Measurements from ENCODE around the gene MACROH2A1.
A peak's percentile ranks its signal among the peaks of the same experiment; 100 is the strongest.

Gene MACROH2A1

DNA sequence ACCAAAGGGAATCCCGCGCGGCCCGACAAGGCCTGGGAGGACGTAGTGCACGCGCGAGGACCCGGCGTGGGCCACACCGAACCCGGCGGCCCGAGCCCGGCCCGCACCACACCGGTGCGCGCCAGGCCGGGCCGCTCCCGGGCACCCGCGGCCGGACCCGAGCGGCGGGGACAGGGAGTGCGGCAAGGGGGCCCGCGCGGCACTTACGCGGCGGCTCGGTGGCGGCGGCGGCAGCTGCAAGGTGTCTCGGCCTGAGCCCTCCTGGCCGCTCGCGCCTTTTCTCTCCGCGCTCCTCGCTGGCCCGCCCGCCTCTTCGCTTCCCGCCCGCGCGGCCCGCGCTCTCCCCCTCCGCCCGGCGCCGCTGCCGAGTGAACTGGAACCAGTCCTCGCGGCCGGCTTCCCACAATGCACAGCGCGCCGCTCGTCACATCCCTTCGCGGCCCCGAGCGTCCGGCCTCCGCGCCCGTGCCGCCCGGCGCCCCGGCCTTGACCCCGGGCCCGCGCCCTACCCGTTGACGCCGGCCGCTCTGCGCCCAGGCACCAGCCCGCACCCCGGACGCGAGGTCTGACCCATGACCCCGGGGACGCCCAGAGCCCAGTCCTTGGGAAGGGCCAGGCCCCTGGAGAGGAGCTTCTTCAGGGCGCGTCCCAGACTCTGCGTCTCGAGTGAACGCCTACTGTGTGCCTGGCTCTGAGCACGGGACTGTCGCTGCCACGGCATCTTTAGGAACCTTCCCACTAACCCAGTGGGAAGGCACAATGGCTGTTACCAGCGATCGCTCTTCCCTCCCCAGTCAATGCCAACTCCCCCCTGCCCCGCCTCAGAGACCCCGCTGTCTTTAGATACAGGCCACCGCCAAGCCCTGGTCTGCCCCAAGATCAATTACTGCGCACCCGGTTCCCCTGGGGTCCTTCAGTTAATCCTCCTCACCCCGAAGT lies at the start of gene MACROH2A1:
Gene MACROH2A1, minus strand, starts transcription at position 377 of the 939 bp plus-strand sequence. CDS start 10,138 bp downstream, outside the sequence.
- H3K27ac Mint-ChIP-seq = peak within 1 kb of the TSS; percentile 96 to 99 (median 99)
- peaks cover 43% of the 10 kb centered on the region for H3K4me1 Mint-ChIP-seq
- H3K36me3 Mint-ChIP-seq (ENCODE audit: low read depth) = no peaks in the 10 kb centered on the region
- TF ChIP-seq, protein P1, sequence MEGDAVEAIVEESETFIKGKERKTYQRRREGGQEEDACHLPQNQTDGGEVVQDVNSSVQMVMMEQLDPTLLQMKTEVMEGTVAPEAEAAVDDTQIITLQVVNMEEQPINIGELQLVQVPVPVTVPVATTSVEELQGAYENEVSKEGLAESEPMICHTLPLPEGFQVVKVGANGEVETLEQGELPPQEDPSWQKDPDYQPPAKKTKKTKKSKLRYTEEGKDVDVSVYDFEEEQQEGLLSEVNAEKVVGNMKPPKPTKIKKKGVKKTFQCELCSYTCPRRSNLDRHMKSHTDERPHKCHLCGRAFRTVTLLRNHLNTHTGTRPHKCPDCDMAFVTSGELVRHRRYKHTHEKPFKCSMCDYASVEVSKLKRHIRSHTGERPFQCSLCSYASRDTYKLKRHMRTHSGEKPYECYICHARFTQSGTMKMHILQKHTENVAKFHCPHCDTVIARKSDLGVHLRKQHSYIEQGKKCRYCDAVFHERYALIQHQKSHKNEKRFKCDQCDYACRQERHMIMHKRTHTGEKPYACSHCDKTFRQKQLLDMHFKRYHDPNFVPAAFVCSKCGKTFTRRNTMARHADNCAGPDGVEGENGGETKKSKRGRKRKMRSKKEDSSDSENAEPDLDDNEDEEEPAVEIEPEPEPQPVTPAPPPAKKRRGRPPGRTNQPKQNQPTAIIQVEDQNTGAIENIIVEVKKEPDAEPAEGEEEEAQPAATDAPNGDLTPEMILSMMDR (IDR thresholded peaks at IDR 0.05; ENCODE audit: unreplicated experiment in 3 of 3) = no peak
- no peaks in the 10 kb centered on the region for H3K9me3 Mint-ChIP-seq
- peak within 1 kb of the TSS; percentile 96 to 99 (median 97) for H3K4me3 Mint-ChIP-seq
- peaks cover 12% of the 10 kb centered on the region for H3K27me3 Mint-ChIP-seq (ENCODE audit: low read depth)

- H3K36me3 Mint-ChIP-seq (ENCODE audit: low read depth) = no peaks in the 10 kb centered on the region
- H3K27me3 Mint-ChIP-seq (ENCODE audit: low read depth) = peaks cover 26% of the 10 kb centered on the region
- H3K4me1 Mint-ChIP-seq = peaks cover 33% of the 10 kb centered on the region
- TF ChIP-seq, protein P1 (IDR thresholded peaks at IDR 0.05; ENCODE audit: unreplicated experiment in 3 of 3) = no peak
- H3K4me3 Mint-ChIP-seq = no peak overlapping the region
- peak overlapping the region in 1 of 3 experiments; percentile 82 for H3K27ac Mint-ChIP-seq
- H3K9me3 Mint-ChIP-seq = no peaks in the 10 kb centered on the region
These were observed 49.2 kb upstream of the MACROH2A1 start for GRCh38 chr5:135448071-135448739.

DNA sequence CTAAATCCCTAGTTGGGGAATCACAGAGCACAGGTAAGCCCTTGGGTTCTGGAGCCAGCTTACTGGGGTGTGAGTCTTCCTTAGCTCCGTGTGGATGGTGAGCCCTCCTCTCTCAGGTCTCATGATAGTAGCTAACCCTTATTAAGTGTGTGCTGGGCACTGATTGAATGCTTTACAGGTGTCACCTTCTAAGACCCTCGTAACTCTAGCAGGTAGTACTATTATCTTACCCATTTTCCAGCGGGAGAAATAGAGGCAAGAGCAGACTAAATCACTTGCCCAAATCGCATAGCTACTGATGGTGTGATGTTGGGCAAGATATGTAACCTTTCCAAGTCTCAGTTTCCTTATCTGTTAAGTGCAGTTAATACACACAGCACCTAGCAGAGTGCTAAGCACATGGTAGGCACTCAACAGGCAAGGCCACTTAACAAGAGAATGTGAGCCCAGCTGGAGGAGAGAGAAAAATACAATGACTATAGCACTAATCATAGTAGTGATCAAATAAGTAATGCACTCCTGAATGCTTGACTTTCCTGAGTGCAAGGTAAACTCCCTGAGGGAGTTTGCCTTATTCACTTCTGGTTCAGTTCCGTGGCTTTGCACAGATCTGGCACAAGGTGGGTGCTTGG lies 48.4 kb upstream of the MACROH2A1 start, which contains the start of gene DCANP1:
Gene DCANP1, minus strand, starts transcription at position 51 of the 632 bp plus-strand sequence. CDS start 240 bp downstream, outside the sequence.
- TF ChIP-seq, protein P1 (IDR thresholded peaks at IDR 0.05; ENCODE audit: unreplicated experiment in 3 of 3) = no peak
- Mint-ChIP-seq H3K27ac (peak within 1 kb of the TSS in 2 of 3 experiments; percentile 36 to 49), H3K27me3 (ENCODE audit: low read depth) (peaks cover 29% of the 10 kb centered on the region), H3K36me3 (ENCODE audit: low read depth) (no peaks in the 10 kb centered on the region), H3K4me3 (no peak within 1 kb of the TSS), H3K9me3 (no peaks in the 10 kb centered on the region), H3K4me1 (peaks cover 40% of the 10 kb centered on the region)

DNA sequence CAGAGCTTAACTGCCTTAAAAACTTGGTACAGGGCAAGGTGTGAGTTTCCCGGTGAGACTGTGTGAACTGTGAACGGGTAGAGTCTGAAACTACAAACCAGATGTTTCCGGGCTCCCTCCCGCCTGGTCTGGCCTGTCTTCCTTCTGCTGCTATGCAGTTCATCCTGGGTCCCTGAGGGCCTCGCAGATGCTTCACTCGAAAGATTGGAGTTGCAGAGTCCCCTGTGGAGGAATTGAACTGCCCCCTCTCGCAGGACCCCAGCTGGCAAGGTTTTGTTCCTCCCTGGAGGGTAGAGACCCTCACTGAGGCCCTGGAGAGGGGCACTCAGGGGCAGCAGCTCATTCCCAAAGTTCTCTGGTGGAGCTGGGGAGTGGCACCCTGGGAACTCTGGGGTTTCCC lies 47.6 kb upstream of the MACROH2A1 start:
- Mint-ChIP-seq H3K4me3 (no peak overlapping the region), H3K27me3 (ENCODE audit: low read depth) (peaks cover 28% of the 10 kb centered on the region), H3K9me3 (no peaks in the 10 kb centered on the region), H3K36me3 (ENCODE audit: low read depth) (no peaks in the 10 kb centered on the region), H3K4me1 (peaks cover 48% of the 10 kb centered on the region), H3K27ac (peak overlapping the region in 2 of 3 experiments; percentile 36 to 49)
- TF ChIP-seq, protein P1 (IDR thresholded peaks at IDR 0.05; ENCODE audit: unreplicated experiment in 3 of 3) = no peak

DNA sequence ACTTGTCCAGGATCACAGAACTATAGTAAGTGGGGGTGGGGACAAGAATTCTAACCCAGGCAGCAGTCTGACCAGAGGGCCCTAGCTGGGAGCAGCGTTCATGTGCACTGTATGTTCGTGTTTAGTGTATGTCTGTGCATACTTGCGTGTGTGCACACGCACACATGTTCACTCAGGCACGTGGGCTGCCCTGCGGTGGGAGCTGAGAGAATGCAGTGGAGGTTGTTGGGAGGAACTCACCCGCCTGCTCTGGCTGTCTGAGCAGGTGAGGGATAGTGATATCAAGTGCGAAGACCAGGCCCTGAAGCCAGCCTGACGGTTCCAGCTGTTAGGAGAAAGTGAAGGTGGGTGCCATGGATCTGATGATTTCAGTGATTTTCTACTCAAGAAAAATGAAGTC lies 47.2 kb upstream of the MACROH2A1 start:
- Mint-ChIP-seq H3K9me3 (no peaks in the 10 kb centered on the region), H3K36me3 (ENCODE audit: low read depth) (no peaks in the 10 kb centered on the region), H3K27me3 (ENCODE audit: low read depth) (peaks cover 28% of the 10 kb centered on the region), H3K27ac (peak overlapping the region in 2 of 3 experiments; percentile 36 to 49), H3K4me3 (no peak overlapping the region), H3K4me1 (peaks cover 53% of the 10 kb centered on the region)
- TF ChIP-seq, protein P1 (IDR thresholded peaks at IDR 0.05; ENCODE audit: unreplicated experiment in 3 of 3) = no peak
